ENCODE data around the gene NACC1.

DNA sequence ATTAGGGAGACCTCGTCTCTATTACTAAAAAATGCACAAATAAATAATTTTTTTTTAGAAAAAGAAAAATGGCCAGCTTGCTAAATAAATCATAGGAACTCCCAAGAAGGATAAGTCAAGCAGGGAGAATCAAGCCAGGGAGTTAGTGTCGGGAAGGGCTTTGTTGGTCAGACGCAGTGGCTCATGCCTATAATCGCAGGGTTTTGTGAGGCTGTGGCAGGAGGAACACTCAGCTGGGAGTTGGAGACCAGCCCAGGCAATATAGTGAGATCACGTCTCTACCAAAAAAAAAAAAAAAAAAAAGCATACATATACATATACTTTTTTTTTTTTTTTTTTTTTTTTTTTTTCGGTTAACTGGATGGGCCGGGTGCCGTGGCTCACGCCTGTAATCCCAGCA, 9.0 kb downstream of the NACC1 start:
- TF ChIP-seq, protein P1, sequence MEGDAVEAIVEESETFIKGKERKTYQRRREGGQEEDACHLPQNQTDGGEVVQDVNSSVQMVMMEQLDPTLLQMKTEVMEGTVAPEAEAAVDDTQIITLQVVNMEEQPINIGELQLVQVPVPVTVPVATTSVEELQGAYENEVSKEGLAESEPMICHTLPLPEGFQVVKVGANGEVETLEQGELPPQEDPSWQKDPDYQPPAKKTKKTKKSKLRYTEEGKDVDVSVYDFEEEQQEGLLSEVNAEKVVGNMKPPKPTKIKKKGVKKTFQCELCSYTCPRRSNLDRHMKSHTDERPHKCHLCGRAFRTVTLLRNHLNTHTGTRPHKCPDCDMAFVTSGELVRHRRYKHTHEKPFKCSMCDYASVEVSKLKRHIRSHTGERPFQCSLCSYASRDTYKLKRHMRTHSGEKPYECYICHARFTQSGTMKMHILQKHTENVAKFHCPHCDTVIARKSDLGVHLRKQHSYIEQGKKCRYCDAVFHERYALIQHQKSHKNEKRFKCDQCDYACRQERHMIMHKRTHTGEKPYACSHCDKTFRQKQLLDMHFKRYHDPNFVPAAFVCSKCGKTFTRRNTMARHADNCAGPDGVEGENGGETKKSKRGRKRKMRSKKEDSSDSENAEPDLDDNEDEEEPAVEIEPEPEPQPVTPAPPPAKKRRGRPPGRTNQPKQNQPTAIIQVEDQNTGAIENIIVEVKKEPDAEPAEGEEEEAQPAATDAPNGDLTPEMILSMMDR (IDR thresholded peaks at IDR 0.05; ENCODE audit: low read depth, low read length, poor library complexity, severe bottlenecking) = no peak
- TF ChIP-seq EZH2phosphoT487 (IDR thresholded peaks at IDR 0.05; ENCODE audit: borderline replicate concordance, low read length) = no peak
